IMR-90 (cell line): Measurements from ENCODE around the gene RBP5. TPM values are rescaled to one million over a fixed set of nuclear protein-coding genes. Genes with fewer than 3 reads are reported as not detected.

Experiments
- ATAC-seq: fragments of 200-7000 bp; cut with Tn5 transposase; 2 replicates; pipeline ENCODE4 v1.9.1; 2020; ENCODE audit warnings: low read depth, mild to moderate bottlenecking, moderate library complexity
- BruUV-seq: library from RNA; stranded (reverse); fragments of 400-500 nt; replicated peaks from 2 replicates; lab custom pipeline; 2021; lab: Mats Ljungman, UMichigan
- CTCF ChIA-PET: fragments of 300-600 bp; formaldehyde crosslinking; extraction: SDS; loops from one replicate; lab custom pipeline; 2021; ENCODE audit warnings: antibody characterized with exemption; lab: Yijun Ruan, JAX
- POLR2A ChIA-PET: fragments of 300-600 bp; sonication (Branson Sonifier 250); formaldehyde crosslinking; loops from one replicate; lab custom pipeline; 2022; ENCODE audit warnings: antibody characterized with exemption; ENCODE audit not compliant: unreplicated experiment; lab: Charles Lee
- DNase-seq: peaks from one replicate; pipeline ENCODE4 v3.0.0; 2013
- H2AFZ ChIP-seq: replicated peaks from 2 replicates; pipeline ENCODE3; 2013; ENCODE audit warnings: low read length, mild to moderate bottlenecking; ENCODE audit not compliant: poor library complexity
- H2AK5ac ChIP-seq: 2 replicates; pipeline ENCODE4 v1.6.1; 2013; ENCODE audit warnings: low read depth, low read length, inconsistent platforms
- H2AK9ac ChIP-seq: replicated peaks from 2 replicates; pipeline ENCODE3; 2013; ENCODE audit warnings: mild to moderate bottlenecking, low read depth, low read length, moderate library complexity; ENCODE audit not compliant: poor library complexity
- H2BK120ac ChIP-seq: 2 replicates; pipeline ENCODE4 v1.6.1; 2013; ENCODE audit warnings: low read depth, low read length, inconsistent platforms
- H2BK15ac ChIP-seq: 3 replicates; pipeline ENCODE4 v1.6.1; 2013; ENCODE audit warnings: low read depth, low read length, inconsistent platforms
- H2BK20ac ChIP-seq: 2 replicates; pipeline ENCODE4 v1.6.1; 2013; ENCODE audit warnings: low read depth, mild to moderate bottlenecking, inconsistent platforms, low read length, moderate library complexity
- H2BK5ac ChIP-seq: 2 replicates; pipeline ENCODE4 v1.6.1; 2013; ENCODE audit warnings: mild to moderate bottlenecking, low read depth, low read length, inconsistent platforms; ENCODE audit not compliant: poor library complexity, severe bottlenecking
- H3K14ac ChIP-seq: replicated peaks from 2 replicates; pipeline ENCODE4 v1.6.1; 2013; ENCODE audit warnings: low read depth, low read length, inconsistent platforms
- H3K18ac ChIP-seq: 2 replicates; pipeline ENCODE4 v1.6.1; 2013; ENCODE audit warnings: low read depth, low read length, control low read depth
- H3K23ac ChIP-seq: 2 replicates; pipeline ENCODE4 v1.6.1; 2013; ENCODE audit warnings: low read depth, low read length, inconsistent platforms
- H3K27ac ChIP-seq: 2 replicates; pipeline ENCODE4 v1.5.1; 2013; ENCODE audit warnings: mild to moderate bottlenecking, control low read depth, low read length; ENCODE audit not compliant: insufficient read depth
- H3K27me3 ChIP-seq: 2 replicates; pipeline ENCODE4 v1.6.1; 2013; ENCODE audit warnings: low read length; ENCODE audit not compliant: control insufficient read depth, insufficient read depth
- H3K36me3 ChIP-seq: 2 replicates; pipeline ENCODE4 v1.6.1; 2013; ENCODE audit warnings: low read length, mixed read lengths; ENCODE audit not compliant: control insufficient read depth, insufficient read depth
- H3K4ac ChIP-seq: 2 replicates; pipeline ENCODE4 v1.6.1; 2013; ENCODE audit warnings: low read depth, low read length, inconsistent platforms
- H3K4me1 ChIP-seq: 2 replicates; pipeline ENCODE4 v1.6.1; 2013; ENCODE audit warnings: low read length, mixed read lengths; ENCODE audit not compliant: control insufficient read depth, insufficient read depth
- H3K4me2 ChIP-seq: 2 replicates; pipeline ENCODE4 v1.6.1; 2013; ENCODE audit warnings: low read depth, mild to moderate bottlenecking, control low read depth, low read length, moderate library complexity
- H3K4me3 ChIP-seq: 2 replicates; pipeline ENCODE4 v1.5.1; 2013; ENCODE audit warnings: low read depth, mild to moderate bottlenecking, control low read depth, low read length, moderate library complexity; ENCODE audit not compliant: insufficient read depth
- H3K56ac ChIP-seq: 2 replicates; pipeline ENCODE4 v1.6.1; 2013; ENCODE audit warnings: low read length, inconsistent platforms; ENCODE audit not compliant: insufficient read depth; ENCODE audit errors: extremely low read depth
- H3K79me1 ChIP-seq, 2 experiments: 2 replicates each; pipeline ENCODE4 v1.6.1; 2013; ENCODE audit warnings: low read length in 2 of 2, inconsistent platforms in 1 of 2, low read depth in 1 of 2
- H3K9ac ChIP-seq: 2 replicates; pipeline ENCODE4 v1.6.1; 2013; ENCODE audit warnings: low read depth, low read length, control low read depth
- H3K9me1 ChIP-seq: 2 replicates; pipeline ENCODE4 v1.6.1; 2013; ENCODE audit warnings: low read length, inconsistent platforms; ENCODE audit not compliant: insufficient read depth
- H3K9me3 ChIP-seq: 2 replicates; pipeline ENCODE4 v1.6.1; 2013; ENCODE audit warnings: low read length; ENCODE audit not compliant: control insufficient read depth, insufficient read depth
- H4K20me1 ChIP-seq: 2 replicates; pipeline ENCODE4 v1.6.1; 2013; ENCODE audit warnings: low read length, inconsistent platforms; ENCODE audit not compliant: insufficient read depth
- H4K5ac ChIP-seq: 2 replicates; pipeline ENCODE4 v1.6.1; 2013; ENCODE audit warnings: mild to moderate bottlenecking, low read depth, low read length, control low read depth
- H4K8ac ChIP-seq, 2 experiments: 2 replicates each; pipeline ENCODE4 v1.6.1; 2013; ENCODE audit warnings: low read depth in 2 of 2, low read length in 2 of 2, control low read depth in 1 of 2, inconsistent platforms in 1 of 2
- H4K91ac ChIP-seq: 2 replicates; pipeline ENCODE4 v1.6.1; 2013; ENCODE audit warnings: low read depth, low read length, inconsistent platforms; ENCODE audit not compliant: insufficient read depth
- MAFK ChIP-seq: IDR thresholded peaks from 2 replicates; pipeline ENCODE4 v1.6.1; 2012; ENCODE audit warnings: low read depth, low read length, improper control_type of control experiment
- MXI1 ChIP-seq: IDR thresholded peaks from 2 replicates; pipeline ENCODE4 v1.6.1; 2012; ENCODE audit warnings: low read depth, mild to moderate bottlenecking, low read length, moderate library complexity, borderline replicate concordance
- NFE2L2 ChIP-seq: fragments of 150-350 bp; IDR thresholded peaks from 2 replicates; pipeline ENCODE4 v1.6.1; 2016; ENCODE audit warnings: low read depth, mild to moderate bottlenecking, low read length
- RAD21 ChIP-seq: IDR thresholded peaks from 2 replicates; pipeline ENCODE4 v1.6.1; 2012; ENCODE audit warnings: low read length, improper control_type of control experiment
- SMC3 ChIP-seq: fragments of 150-350 bp; IDR thresholded peaks from 2 replicates; pipeline ENCODE4 v1.6.1; 2016; ENCODE audit warnings: low read depth, mild to moderate bottlenecking, antibody characterized with exemption, low read length, moderate library complexity
- WGBS, 2 experiments: methylation state at CpG; one replicate each; pipeline versions ENCODE4 v1.1.5 to v1.1.7; 2013; ENCODE audit warnings: missing lambda C conversion rate in 2 of 2; ENCODE audit not compliant: insufficient read length in 1 of 2; ENCODE audit errors: extremely low coverage in 2 of 2; 5-methylcytosine and 5-hydroxymethylcytosine counted together
- dilution Hi-C: fragments of 300-500 bp; cut with HindIII; formaldehyde crosslinking; loops from one replicate; pipeline ENCODE4 v1.14.3; 2018; ENCODE audit warnings: low sequenced_read_pairs; ENCODE audit not compliant: unreplicated experiment
- in situ Hi-C: fragments of 300-500 bp; cut with MboI; formaldehyde crosslinking; loops from 3 replicates; pipeline ENCODE4 v1.14.3; 2019; ENCODE audit warnings: low sequenced_read_pairs, inconsistent platforms, mixed read lengths
- intact Hi-C: fragments of 100-400 bp; cut with micrococcal nuclease; formaldehyde crosslinking; loops from 2 replicates; pipeline ENCODE4 v1.10.0; 2022
- polyA plus RNA-seq, 3 experiments: library from polyadenylated mRNA; depleted of rRNA; stranded (reverse); fragments of >200 nt; gene quantifications; 2 replicates each; pipeline ENCODE4 v1.2.3, GENCODE V29; 2012; ENCODE audit warnings: low replicate concordance in 1 of 3
- total RNA-seq: library from RNA; depleted of rRNA; stranded (reverse); fragments of >200 nt; gene quantifications from 2 replicates; pipeline ENCODE4 v1.2.3, GENCODE V29; 2012
- TF ChIP-seq, protein P1 (sequence below): conservative IDR thresholded peaks from 2 replicates; pipeline ENCODE4 v1.5.1; 2012; ENCODE audit warnings: mild to moderate bottlenecking, low read depth, low read length, improper control_type of control experiment
- TF ChIP-seq, protein P2 (sequence below): fragments of 150-350 bp; IDR thresholded peaks from 2 replicates; pipeline ENCODE4 v1.6.1; 2016; ENCODE audit warnings: low read depth, mild to moderate bottlenecking, low read length, moderate library complexity, borderline replicate concordance

The RBP5 gene
- total and polyA plus RNA-seq, 2 of the 4 experiments (the other 2 are of a cell fraction), result 0.15 TPM; not detected in 1

DNA sequence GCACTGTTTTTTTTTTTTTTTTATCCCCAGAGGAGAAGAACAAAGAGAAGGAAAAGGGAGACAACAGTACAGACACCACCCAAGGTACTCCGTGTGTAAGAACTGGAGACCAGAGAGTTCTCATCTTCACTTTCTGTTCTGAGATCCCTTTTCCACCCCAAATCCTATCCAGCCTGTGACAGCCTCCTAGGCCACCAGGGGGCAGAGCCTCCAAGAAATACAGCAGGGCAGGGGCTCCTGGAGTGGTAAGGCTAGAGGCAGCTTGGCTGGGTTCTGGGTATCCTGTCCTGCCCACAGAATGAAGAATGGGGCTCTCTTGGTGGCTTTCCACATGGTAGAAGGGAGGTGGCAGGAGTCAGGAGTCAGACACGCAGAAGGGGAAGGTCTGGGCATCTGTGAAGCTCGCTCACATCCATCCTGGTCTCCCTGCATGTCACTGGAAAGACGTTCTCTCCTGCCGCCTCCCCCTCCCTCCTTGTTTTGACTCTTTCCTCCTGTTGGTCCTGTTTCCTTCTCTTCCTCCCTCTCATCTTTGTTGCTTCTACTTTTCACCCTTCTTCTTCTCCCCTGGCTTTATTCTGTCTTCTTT lies 13.5 kb upstream of the RBP5 start (continued):
- TF ChIP-seq SMC3 (peak; percentile 62), RAD21 (peak; percentile 58)

DNA sequence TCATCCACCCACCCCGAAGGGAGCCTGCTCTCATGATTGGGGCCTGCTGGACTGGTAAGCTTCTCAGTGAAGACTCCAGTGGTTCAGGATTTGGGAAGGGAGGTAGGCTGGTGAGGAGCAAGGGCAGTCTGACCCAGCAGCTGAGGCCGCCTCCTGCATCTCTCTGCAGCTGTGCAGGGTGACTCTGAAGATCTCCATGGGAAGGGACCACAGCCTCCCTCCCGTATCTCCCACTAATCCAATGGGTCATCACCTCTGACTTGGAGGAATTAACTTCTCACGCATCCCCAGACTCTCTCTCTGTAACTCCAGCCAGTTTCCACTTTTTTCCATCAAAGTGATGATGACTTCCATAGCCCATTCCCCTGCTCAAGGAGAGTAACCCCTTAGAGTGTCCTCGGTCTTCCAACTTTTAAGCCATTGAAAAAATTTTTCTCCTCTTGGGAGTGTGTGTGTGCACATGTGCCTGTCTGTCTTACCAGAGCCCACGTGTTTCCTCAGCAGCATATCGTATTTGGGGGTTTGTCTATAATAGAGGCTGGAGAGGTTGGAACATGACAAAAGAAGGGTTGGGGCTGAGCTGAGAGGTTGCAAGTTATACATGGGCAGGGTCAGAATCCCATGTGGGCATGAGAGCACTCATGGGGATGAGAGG lies 12.8 kb upstream of the RBP5 start:
- Histone ChIP-seq H3K18ac (no peak overlapping the region), H4K8ac (no peak overlapping the region), H3K9me3 (no peaks in the 10 kb centered on the region), H3K56ac (no peak overlapping the region), H3K4me2 (no peak overlapping the region), H3K4me3 (no peak overlapping the region), H4K20me1 (0 out of 2 replicates have a peak, but pooled peaks cover 3% of the 10 kb centered on the region), H2BK20ac (no peak overlapping the region), H2AK9ac (no peak overlapping the region), H3K4me1 (peaks cover 2% of the 10 kb centered on the region; the same call in 1 of the 2 replicates), H3K9me1 (no peaks in the 10 kb centered on the region), H4K5ac (no peak overlapping the region), H3K79me1 (no peaks in the 10 kb centered on the region), H2AFZ (no peak overlapping the region), H3K4ac (no peak overlapping the region), H2AK5ac (no peak overlapping the region), H2BK5ac (no peak overlapping the region), H3K23ac (no peak overlapping the region), H4K91ac (no peak overlapping the region), H3K14ac (no peak overlapping the region), H2BK120ac (no peak overlapping the region), H2BK15ac (no peak overlapping the region), H3K9ac (no peak overlapping the region), H3K36me3 (peaks cover 43% of the 10 kb centered on the region), H3K27ac (no peak overlapping the region), H3K27me3 (no peaks in the 10 kb centered on the region)
- no TSS peak for BruUV-seq
- TF ChIP-seq NFE2L2, result no peak
- TF ChIP-seq MXI1, result no peak
- TF ChIP-seq, protein P1, sequence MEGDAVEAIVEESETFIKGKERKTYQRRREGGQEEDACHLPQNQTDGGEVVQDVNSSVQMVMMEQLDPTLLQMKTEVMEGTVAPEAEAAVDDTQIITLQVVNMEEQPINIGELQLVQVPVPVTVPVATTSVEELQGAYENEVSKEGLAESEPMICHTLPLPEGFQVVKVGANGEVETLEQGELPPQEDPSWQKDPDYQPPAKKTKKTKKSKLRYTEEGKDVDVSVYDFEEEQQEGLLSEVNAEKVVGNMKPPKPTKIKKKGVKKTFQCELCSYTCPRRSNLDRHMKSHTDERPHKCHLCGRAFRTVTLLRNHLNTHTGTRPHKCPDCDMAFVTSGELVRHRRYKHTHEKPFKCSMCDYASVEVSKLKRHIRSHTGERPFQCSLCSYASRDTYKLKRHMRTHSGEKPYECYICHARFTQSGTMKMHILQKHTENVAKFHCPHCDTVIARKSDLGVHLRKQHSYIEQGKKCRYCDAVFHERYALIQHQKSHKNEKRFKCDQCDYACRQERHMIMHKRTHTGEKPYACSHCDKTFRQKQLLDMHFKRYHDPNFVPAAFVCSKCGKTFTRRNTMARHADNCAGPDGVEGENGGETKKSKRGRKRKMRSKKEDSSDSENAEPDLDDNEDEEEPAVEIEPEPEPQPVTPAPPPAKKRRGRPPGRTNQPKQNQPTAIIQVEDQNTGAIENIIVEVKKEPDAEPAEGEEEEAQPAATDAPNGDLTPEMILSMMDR, result no peak
- no peak for TF ChIP-seq SMC3
- TF ChIP-seq MAFK, result no peak
- TF ChIP-seq, protein P2, sequence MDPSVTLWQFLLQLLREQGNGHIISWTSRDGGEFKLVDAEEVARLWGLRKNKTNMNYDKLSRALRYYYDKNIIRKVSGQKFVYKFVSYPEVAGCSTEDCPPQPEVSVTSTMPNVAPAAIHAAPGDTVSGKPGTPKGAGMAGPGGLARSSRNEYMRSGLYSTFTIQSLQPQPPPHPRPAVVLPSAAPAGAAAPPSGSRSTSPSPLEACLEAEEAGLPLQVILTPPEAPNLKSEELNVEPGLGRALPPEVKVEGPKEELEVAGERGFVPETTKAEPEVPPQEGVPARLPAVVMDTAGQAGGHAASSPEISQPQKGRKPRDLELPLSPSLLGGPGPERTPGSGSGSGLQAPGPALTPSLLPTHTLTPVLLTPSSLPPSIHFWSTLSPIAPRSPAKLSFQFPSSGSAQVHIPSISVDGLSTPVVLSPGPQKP, result no peak
- CTCF ChIA-PET, result interaction anchor here (0.5 to 1.1 kb wide), 3 partner anchors 14 to 692 kb away, joined by 3 to 4 read pairs (median 3); no protein-coding TSS in a partner anchor
- dilution Hi-C loops, result no loop called here
- intact Hi-C loops, result loop anchor here (1.0 kb wide), 2 partner anchors 47 to 497 kb away; no protein-coding TSS in a partner anchor
- in situ Hi-C loops, result no loop called here
- DNase-seq, result no peak
- POLR2A ChIA-PET, result no interaction called here
- no peak for ATAC-seq
- 60% methylated on average over 1 of the region's 7 CpGs; no CpG with 5 or more reads in 1 of the 2 experiments for WGBS, 2 experiments
